NT2/D1 (cell line): ENCODE data around the gene SGMS2.

Experiments
- SUZ12 ChIP-seq: IDR thresholded peaks from 2 replicates; pipeline ENCODE4 v1.6.1; 2011; ENCODE audit not compliant: insufficient read length, insufficient read depth; ENCODE audit errors: extremely low read depth
- YY1 ChIP-seq: IDR thresholded peaks from 2 replicates; pipeline ENCODE4 v1.6.1; 2011; ENCODE audit not compliant: insufficient read length, insufficient read depth
- ZNF274 ChIP-seq: IDR thresholded peaks from 2 replicates; pipeline ENCODE4 v1.6.1; 2011; ENCODE audit warnings: mild to moderate bottlenecking, low read depth, low read length

DNA sequence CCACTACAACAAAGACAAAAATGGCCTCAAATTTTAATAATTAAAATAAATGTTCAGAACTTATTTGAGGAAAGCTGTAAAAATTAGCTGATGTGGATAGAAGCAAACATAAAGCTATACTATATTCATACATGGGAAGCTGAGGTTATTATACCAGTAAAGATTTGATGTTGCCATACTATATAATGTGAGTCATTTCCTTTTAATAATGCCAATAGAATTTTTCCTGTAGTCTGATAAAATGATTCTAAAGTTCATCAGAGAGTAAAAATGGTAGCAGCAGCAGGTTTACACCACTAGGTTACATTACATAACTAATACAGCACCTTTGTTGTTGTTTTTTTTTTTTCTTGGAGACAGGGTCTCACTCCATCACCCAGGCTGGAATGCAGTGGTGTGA, 61.1 kb downstream of the SGMS2 start:
- TF ChIP-seq YY1 (no peak), ZNF274 (no peak), SUZ12 (no peak)
